Neural progenitor cell (in vitro differentiated cells): ENCODE measurements around the gene MS4A7. TPM values are rescaled to one million over a fixed set of nuclear protein-coding genes. Genes with fewer than 3 reads are reported as not detected.
A peak's percentile ranks its signal among the peaks of the same experiment; 100 is the strongest.
"Not testable (repeated sequence)": the region's sequence is repeated elsewhere in the genome, so short reads cannot be mapped to it uniquely, and the experiment has no call there.

Experiments
- DNase-seq: peaks from one replicate; pipeline ENCODE4 v3.0.0-alpha.2; 2016; ENCODE audit warnings: low spot score
- H2AFZ ChIP-seq: fragments of 200-600 bp; sonication (generic); replicated peaks from 2 replicates; pipeline ENCODE4 v1.6.1; 2016; ENCODE audit warnings: antibody characterized with exemption
- H3F3A ChIP-seq: fragments of 200-600 bp; sonication (generic); 2 replicates; pipeline ENCODE4 v1.6.1; 2016; ENCODE audit warnings: antibody characterized with exemption, low read depth
- H3K27ac ChIP-seq: fragments of 200-600 bp; sonication (generic); 2 replicates; pipeline ENCODE4 v1.5.1; 2016; ENCODE audit warnings: mild to moderate bottlenecking
- H3K27me3 ChIP-seq: fragments of 200-600 bp; sonication (generic); 2 replicates; pipeline ENCODE4 v1.6.1; 2016; ENCODE audit warnings: mild to moderate bottlenecking, moderate library complexity
- H3K36me3 ChIP-seq: fragments of 200-600 bp; sonication (generic); 2 replicates; pipeline ENCODE4 v1.5.1; 2016
- H3K4me1 ChIP-seq: fragments of 200-600 bp; sonication (generic); 2 replicates; pipeline ENCODE4 v1.6.1; 2016; ENCODE audit warnings: mixed run types
- H3K4me2 ChIP-seq: fragments of 200-600 bp; sonication (generic); 2 replicates; pipeline ENCODE4 v1.6.1; 2016
- H3K4me3 ChIP-seq: fragments of 200-600 bp; sonication (generic); 2 replicates; pipeline ENCODE4 v1.5.1; 2016
- H3K79me2 ChIP-seq: fragments of 200-600 bp; sonication (generic); 2 replicates; pipeline ENCODE4 v1.6.1; 2016; ENCODE audit warnings: low read depth
- H3K9ac ChIP-seq: fragments of 200-600 bp; sonication (generic); 2 replicates; pipeline ENCODE4 v1.6.1; 2016
- H3K9me3 ChIP-seq: fragments of 200-600 bp; sonication (generic); 2 replicates; pipeline ENCODE4 v1.5.1; 2016; ENCODE audit warnings: low read depth
- H4K20me1 ChIP-seq: fragments of 200-600 bp; sonication (generic); 2 replicates; pipeline ENCODE4 v1.6.1; 2016; ENCODE audit warnings: low read depth
- H3K27ac Mint-ChIP-seq: 3 replicates; pipeline ENCODE4 v1.8.0; 2021; ENCODE audit warnings: mixed read lengths
- H3K27me3 Mint-ChIP-seq: 2 replicates; pipeline ENCODE4 v1.8.0; 2022; ENCODE audit warnings: low read depth, mild to moderate bottlenecking, inconsistent platforms, moderate library complexity, mixed read lengths; ENCODE audit not compliant: insufficient read depth
- H3K36me3 Mint-ChIP-seq: 3 replicates; pipeline ENCODE4 v1.8.0; 2021; ENCODE audit warnings: mixed read lengths
- H3K4me1 Mint-ChIP-seq: 3 replicates; pipeline ENCODE4 v1.8.0; 2021; ENCODE audit warnings: mixed read lengths
- H3K4me3 Mint-ChIP-seq: 3 replicates; pipeline ENCODE4 v1.8.0; 2021; ENCODE audit warnings: mild to moderate bottlenecking, moderate library complexity, mixed read lengths
- H3K9me3 Mint-ChIP-seq: 3 replicates; pipeline ENCODE4 v1.8.0; 2020; ENCODE audit warnings: mixed read lengths
- CTCF ChIP-seq: fragments of 200-600 bp; sonication (generic); IDR thresholded peaks from 2 replicates; pipeline ENCODE4 v1.5.1; 2017; ENCODE audit warnings: antibody characterized with exemption, mild to moderate bottlenecking
- EZH2 ChIP-seq: fragments of 200-600 bp; sonication (generic); IDR thresholded peaks from 2 replicates; pipeline ENCODE4 v1.6.1; 2017; ENCODE audit warnings: antibody characterized with exemption, mild to moderate bottlenecking, moderate library complexity
- EZH2phosphoT487 ChIP-seq: fragments of 200-600 bp; sonication (generic); IDR thresholded peaks from 2 replicates; pipeline ENCODE4 v1.6.1; 2017; ENCODE audit warnings: antibody characterized with exemption
- total RNA-seq: library from RNA; depleted of rRNA; stranded (reverse); fragments of >200 nt; gene quantifications from 2 replicates; pipeline ENCODE4 v1.2.3, GENCODE V29; 2015; ENCODE audit warnings: low replicate concordance

The MS4A7 gene
- total RNA-seq, 1 donor from 2014 or later = not detected

- H3K4me2 ChIP-seq = peak overlapping the region; percentile 43
- DNase-seq = peak; percentile 76
- Mint-ChIP-seq H3K9me3 (peaks cover 8% of the 10 kb centered on the region), H3K4me1 (no peaks in the 10 kb centered on the region), H3K27me3 (no peaks in the 10 kb centered on the region), H3K4me3 (no peak overlapping the region), H3K27ac (no peak overlapping the region), H3K36me3 (no peaks in the 10 kb centered on the region)
- TF ChIP-seq EZH2phosphoT487 (no peak), CTCF (peak; percentile 79)
- H3K4me1 ChIP-seq = peaks cover 4% of the 10 kb centered on the region
- no peak overlapping the region for H3K9ac ChIP-seq
- H3K79me2 ChIP-seq = no peaks in the 10 kb centered on the region
- no peaks in the 10 kb centered on the region for H3F3A ChIP-seq
- H3K4me3 ChIP-seq = no peak overlapping the region
- peaks cover 5% of the 10 kb centered on the region for H3K9me3 ChIP-seq
- no peaks in the 10 kb centered on the region for H4K20me1 ChIP-seq
- H3K27me3 ChIP-seq = no peaks in the 10 kb centered on the region
- no peak overlapping the region for H3K27ac ChIP-seq
- peak overlapping the region; percentile 73 for H2AFZ ChIP-seq
- no peaks in the 10 kb centered on the region for H3K36me3 ChIP-seq
Observed at GRCh38 chr11:60363542-60364470, 14.5 kb upstream of the MS4A7 start.

- H4K20me1 ChIP-seq, H3K36me3 Mint-ChIP-seq, H3K4me2 ChIP-seq, H3F3A ChIP-seq, H3K4me1 Mint-ChIP-seq, DNase-seq, H2AFZ ChIP-seq, H3K9me3 ChIP-seq, H3K4me3 ChIP-seq, H3K27ac ChIP-seq, H3K9ac ChIP-seq, H3K4me1 ChIP-seq, H3K36me3 ChIP-seq, H3K27me3 ChIP-seq, H3K9me3 Mint-ChIP-seq, H3K27me3 Mint-ChIP-seq, H3K79me2 ChIP-seq, H3K4me3 Mint-ChIP-seq, H3K27ac Mint-ChIP-seq: not testable (repeated sequence)
Observed at GRCh38 chr11:60366262-60366904, 11.9 kb upstream of the MS4A7 start.

GRCh38 chr11:60367009-60367408, 11.3 kb upstream of the MS4A7 start:
- Mint-ChIP-seq H3K27me3 (no peaks in the 10 kb centered on the region), H3K4me1 (no peaks in the 10 kb centered on the region), H3K36me3 (no peaks in the 10 kb centered on the region), H3K27ac (no peak overlapping the region), H3K9me3 (peaks cover 3% of the 10 kb centered on the region), H3K4me3 (no peak overlapping the region)
- no peaks in the 10 kb centered on the region for H3F3A ChIP-seq
- H4K20me1 ChIP-seq = no peaks in the 10 kb centered on the region
- no peak overlapping the region for H3K9ac ChIP-seq
- peaks cover 4% of the 10 kb centered on the region for H3K4me1 ChIP-seq
- DNase-seq = no peak
- H3K9me3 ChIP-seq = peaks cover 5% of the 10 kb centered on the region
- H3K36me3 ChIP-seq = no peaks in the 10 kb centered on the region
- no peak overlapping the region for H3K4me2 ChIP-seq
- H3K27me3 ChIP-seq = no peaks in the 10 kb centered on the region
- H3K4me3 ChIP-seq = no peak overlapping the region
- no peak overlapping the region for H2AFZ ChIP-seq
- TF ChIP-seq CTCF (no peak), EZH2phosphoT487 (no peak), EZH2 (no peak)
- no peaks in the 10 kb centered on the region for H3K79me2 ChIP-seq
- no peak overlapping the region for H3K27ac ChIP-seq

GRCh38 chr11:60367896-60368295, 10.4 kb upstream of the MS4A7 start:
- no peak overlapping the region for H3K27ac ChIP-seq
- TF ChIP-seq EZH2phosphoT487 = no peak
- no peak for TF ChIP-seq CTCF
- TF ChIP-seq EZH2 = no peak
- H3K36me3 Mint-ChIP-seq = no peaks in the 10 kb centered on the region
- H3K27me3 Mint-ChIP-seq = no peaks in the 10 kb centered on the region
- H3K9me3 ChIP-seq = peaks cover 5% of the 10 kb centered on the region
- DNase-seq = no peak
- no peaks in the 10 kb centered on the region for H4K20me1 ChIP-seq
- H3K4me3 Mint-ChIP-seq = no peak overlapping the region
- no peaks in the 10 kb centered on the region for H3K79me2 ChIP-seq
- H3K4me3 ChIP-seq = no peak overlapping the region
- H3K27ac Mint-ChIP-seq = no peak overlapping the region
- no peaks in the 10 kb centered on the region for H3K36me3 ChIP-seq
- H3F3A ChIP-seq = no peaks in the 10 kb centered on the region
- H3K9ac ChIP-seq = no peak overlapping the region
- peaks cover 4% of the 10 kb centered on the region for H3K4me1 ChIP-seq
- no peak overlapping the region for H3K4me2 ChIP-seq
- no peaks in the 10 kb centered on the region for H3K4me1 Mint-ChIP-seq
- no peaks in the 10 kb centered on the region for H3K27me3 ChIP-seq
- peaks cover 3% of the 10 kb centered on the region for H3K9me3 Mint-ChIP-seq
- no peak overlapping the region for H2AFZ ChIP-seq
